ENCODE measurements around the gene LRRC18. TPM values are rescaled to one million over a fixed set of nuclear protein-coding genes. Genes with fewer than 3 reads are reported as not detected.

Gene LRRC18
- total and polyA plus RNA-seq, 9 of the 15 experiments (the other 6 are each of a cell fraction or from before 2014, with no cell fraction given) = not detected

DNA sequence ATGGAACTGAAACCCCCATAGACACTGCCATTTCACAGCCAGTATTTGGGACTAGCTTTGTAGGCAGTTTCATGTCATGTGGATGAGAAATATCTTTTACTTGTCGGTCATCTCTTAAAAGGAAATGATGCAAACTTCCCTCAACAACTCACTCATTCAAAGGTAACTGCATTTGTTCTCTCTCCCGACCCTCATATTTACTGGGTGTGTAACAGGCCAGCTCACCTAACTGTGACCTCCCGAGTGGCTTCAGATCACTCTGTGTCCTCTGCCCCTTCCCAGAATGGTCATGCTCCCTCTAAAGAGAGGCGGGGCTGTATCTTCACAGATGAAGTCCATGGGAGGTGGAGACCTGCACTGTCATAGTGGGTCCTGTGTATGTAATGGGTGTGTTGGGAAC lies 14.7 kb downstream of the LRRC18 start (continued):
- TF ChIP-seq, protein P1, sequence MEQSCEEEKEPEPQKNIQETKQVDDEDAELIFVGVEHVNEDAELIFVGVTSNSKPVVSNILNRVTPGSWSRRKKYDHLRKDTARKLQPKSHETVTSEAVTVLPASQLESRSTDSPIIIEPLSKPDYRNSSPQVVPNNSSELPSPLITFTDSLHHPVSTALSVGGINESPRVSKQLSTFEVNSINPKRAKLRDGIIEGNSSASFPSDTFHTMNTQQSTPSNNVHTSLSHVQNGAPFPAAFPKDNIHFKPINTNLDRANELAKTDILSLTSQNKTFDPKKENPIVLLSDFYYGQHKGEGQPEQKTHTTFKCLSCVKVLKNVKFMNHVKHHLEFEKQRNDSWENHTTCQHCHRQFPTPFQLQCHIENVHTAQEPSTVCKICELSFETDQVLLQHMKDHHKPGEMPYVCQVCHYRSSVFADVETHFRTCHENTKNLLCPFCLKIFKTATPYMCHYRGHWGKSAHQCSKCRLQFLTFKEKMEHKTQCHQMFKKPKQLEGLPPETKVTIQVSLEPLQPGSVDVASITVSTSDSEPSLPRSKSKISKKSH (CRISPR knock-in tag; IDR thresholded peaks at IDR 0.05) = no peak
- TF ChIP-seq PTRF (tag; IDR thresholded peaks at IDR 0.05) (no peak), ARID2 (IDR thresholded peaks at IDR 0.05) (no peak), DACH1 (IDR thresholded peaks at IDR 0.05; ENCODE audit: partially characterized antibody) (no peak), ZNF589 (CRISPR knock-in tag; IDR thresholded peaks at IDR 0.05; ENCODE audit: low read depth) (0 out of 2 replicates have a peak, but pooled peaks have one; percentile 24), GABPA (tag; conservative IDR thresholded peaks at IDR 0.05; ENCODE audit: low read depth) (0 out of 2 replicates have a peak, but pooled peaks have one; percentile 35), ZNF217 (CRISPR knock-in tag; IDR thresholded peaks at IDR 0.05) (no peak), ZNF24 (IDR thresholded peaks at IDR 0.05) (peak; percentile 71; the same call in 1 of the 2 replicates), NR2C2 (CRISPR knock-in tag; IDR thresholded peaks at IDR 0.05) (no peak), NR2C2 (tag; IDR thresholded peaks at IDR 0.05) (0 out of 2 replicates have a peak, but pooled peaks have one; percentile 8)
- TF ChIP-seq, protein P2, sequence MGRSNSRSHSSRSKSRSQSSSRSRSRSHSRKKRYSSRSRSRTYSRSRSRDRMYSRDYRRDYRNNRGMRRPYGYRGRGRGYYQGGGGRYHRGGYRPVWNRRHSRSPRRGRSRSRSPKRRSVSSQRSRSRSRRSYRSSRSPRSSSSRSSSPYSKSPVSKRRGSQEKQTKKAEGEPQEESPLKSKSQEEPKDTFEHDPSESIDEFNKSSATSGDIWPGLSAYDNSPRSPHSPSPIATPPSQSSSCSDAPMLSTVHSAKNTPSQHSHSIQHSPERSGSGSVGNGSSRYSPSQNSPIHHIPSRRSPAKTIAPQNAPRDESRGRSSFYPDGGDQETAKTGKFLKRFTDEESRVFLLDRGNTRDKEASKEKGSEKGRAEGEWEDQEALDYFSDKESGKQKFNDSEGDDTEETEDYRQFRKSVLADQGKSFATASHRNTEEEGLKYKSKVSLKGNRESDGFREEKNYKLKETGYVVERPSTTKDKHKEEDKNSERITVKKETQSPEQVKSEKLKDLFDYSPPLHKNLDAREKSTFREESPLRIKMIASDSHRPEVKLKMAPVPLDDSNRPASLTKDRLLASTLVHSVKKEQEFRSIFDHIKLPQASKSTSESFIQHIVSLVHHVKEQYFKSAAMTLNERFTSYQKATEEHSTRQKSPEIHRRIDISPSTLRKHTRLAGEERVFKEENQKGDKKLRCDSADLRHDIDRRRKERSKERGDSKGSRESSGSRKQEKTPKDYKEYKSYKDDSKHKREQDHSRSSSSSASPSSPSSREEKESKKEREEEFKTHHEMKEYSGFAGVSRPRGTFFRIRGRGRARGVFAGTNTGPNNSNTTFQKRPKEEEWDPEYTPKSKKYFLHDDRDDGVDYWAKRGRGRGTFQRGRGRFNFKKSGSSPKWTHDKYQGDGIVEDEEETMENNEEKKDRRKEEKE (IDR thresholded peaks at IDR 0.05; ENCODE audit: borderline replicate concordance in 1 of 2, control insufficient read depth in 1 of 2, low read depth in 2 of 2, low read length in 1 of 2) = no peak
- TF ChIP-seq, protein P3, sequence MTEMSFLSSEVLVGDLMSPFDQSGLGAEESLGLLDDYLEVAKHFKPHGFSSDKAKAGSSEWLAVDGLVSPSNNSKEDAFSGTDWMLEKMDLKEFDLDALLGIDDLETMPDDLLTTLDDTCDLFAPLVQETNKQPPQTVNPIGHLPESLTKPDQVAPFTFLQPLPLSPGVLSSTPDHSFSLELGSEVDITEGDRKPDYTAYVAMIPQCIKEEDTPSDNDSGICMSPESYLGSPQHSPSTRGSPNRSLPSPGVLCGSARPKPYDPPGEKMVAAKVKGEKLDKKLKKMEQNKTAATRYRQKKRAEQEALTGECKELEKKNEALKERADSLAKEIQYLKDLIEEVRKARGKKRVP (CRISPR knock-in tag; IDR thresholded peaks at IDR 0.05) = peak; percentile 57; the same call in 1 of the 2 replicates
- TF ChIP-seq, protein P4, sequence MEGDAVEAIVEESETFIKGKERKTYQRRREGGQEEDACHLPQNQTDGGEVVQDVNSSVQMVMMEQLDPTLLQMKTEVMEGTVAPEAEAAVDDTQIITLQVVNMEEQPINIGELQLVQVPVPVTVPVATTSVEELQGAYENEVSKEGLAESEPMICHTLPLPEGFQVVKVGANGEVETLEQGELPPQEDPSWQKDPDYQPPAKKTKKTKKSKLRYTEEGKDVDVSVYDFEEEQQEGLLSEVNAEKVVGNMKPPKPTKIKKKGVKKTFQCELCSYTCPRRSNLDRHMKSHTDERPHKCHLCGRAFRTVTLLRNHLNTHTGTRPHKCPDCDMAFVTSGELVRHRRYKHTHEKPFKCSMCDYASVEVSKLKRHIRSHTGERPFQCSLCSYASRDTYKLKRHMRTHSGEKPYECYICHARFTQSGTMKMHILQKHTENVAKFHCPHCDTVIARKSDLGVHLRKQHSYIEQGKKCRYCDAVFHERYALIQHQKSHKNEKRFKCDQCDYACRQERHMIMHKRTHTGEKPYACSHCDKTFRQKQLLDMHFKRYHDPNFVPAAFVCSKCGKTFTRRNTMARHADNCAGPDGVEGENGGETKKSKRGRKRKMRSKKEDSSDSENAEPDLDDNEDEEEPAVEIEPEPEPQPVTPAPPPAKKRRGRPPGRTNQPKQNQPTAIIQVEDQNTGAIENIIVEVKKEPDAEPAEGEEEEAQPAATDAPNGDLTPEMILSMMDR (IDR thresholded peaks at IDR 0.05 in 2 of 3, conservative IDR thresholded peaks at IDR 0.05 in 1 of 3; ENCODE audit: insufficient read depth in 2 of 3, low read depth in 1 of 3, low read length in 3 of 3) = no peak

All from K562 (cell line).